ENCODE measurements around the gene CDCA7.

DNA sequence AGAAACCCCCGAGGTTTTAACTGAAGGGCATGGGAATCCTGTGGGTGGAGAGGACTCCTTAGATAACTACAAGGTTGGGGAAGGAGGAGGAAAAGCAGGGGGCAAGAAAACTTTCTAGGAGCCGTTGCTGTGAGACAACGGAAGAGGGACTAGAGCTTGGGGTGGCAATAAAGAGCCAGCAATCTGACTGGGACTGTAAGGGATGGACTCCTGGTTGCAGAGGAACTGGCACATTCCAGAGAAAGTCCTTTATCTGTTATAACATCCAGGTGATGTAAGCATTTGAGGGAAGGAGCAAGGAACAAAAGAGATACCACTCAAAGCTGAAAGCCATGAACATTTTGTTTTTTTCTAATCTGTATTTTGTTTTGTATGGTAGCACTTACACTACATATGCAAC lies 16.4 kb downstream of the CDCA7 start:
- no peak for TF ChIP-seq CTCF (IDR thresholded peaks at IDR 0.05; ENCODE audit: low read depth, low read length, missing input control)
- no peak for TF ChIP-seq ATF3 (IDR thresholded peaks at IDR 0.05)
- TF ChIP-seq RAD21 (IDR thresholded peaks at IDR 0.05) = no peak
- TF ChIP-seq, protein P1, sequence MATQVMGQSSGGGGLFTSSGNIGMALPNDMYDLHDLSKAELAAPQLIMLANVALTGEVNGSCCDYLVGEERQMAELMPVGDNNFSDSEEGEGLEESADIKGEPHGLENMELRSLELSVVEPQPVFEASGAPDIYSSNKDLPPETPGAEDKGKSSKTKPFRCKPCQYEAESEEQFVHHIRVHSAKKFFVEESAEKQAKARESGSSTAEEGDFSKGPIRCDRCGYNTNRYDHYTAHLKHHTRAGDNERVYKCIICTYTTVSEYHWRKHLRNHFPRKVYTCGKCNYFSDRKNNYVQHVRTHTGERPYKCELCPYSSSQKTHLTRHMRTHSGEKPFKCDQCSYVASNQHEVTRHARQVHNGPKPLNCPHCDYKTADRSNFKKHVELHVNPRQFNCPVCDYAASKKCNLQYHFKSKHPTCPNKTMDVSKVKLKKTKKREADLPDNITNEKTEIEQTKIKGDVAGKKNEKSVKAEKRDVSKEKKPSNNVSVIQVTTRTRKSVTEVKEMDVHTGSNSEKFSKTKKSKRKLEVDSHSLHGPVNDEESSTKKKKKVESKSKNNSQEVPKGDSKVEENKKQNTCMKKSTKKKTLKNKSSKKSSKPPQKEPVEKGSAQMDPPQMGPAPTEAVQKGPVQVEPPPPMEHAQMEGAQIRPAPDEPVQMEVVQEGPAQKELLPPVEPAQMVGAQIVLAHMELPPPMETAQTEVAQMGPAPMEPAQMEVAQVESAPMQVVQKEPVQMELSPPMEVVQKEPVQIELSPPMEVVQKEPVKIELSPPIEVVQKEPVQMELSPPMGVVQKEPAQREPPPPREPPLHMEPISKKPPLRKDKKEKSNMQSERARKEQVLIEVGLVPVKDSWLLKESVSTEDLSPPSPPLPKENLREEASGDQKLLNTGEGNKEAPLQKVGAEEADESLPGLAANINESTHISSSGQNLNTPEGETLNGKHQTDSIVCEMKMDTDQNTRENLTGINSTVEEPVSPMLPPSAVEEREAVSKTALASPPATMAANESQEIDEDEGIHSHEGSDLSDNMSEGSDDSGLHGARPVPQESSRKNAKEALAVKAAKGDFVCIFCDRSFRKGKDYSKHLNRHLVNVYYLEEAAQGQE (IDR thresholded peaks at IDR 0.05) = no peak
- no peak for TF ChIP-seq GABPA (IDR thresholded peaks at IDR 0.05 in 1 of 2, conservative IDR thresholded peaks at IDR 0.05 in 1 of 2)
- no peak for TF ChIP-seq YY1 (IDR thresholded peaks at IDR 0.05)
- TF ChIP-seq, protein P2, sequence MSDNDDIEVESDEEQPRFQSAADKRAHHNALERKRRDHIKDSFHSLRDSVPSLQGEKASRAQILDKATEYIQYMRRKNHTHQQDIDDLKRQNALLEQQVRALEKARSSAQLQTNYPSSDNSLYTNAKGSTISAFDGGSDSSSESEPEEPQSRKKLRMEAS (IDR thresholded peaks at IDR 0.05) = no peak
- TF ChIP-seq ZBTB33 (IDR thresholded peaks at IDR 0.05) = no peak
- no peak for TF ChIP-seq SP1 (IDR thresholded peaks at IDR 0.05)
- no peak for TF ChIP-seq JUND (IDR thresholded peaks at IDR 0.05)
- no peak for TF ChIP-seq TAF1 (conservative IDR thresholded peaks at IDR 0.05)
- TF ChIP-seq HNF4A (conservative IDR thresholded peaks at IDR 0.05) = no peak
